Measurements from ENCODE around the gene KDM5A. TPM values are rescaled to one million over a fixed set of nuclear protein-coding genes. Genes with fewer than 3 reads are reported as not detected.
"Not testable (repeated sequence)": the region's sequence is repeated elsewhere in the genome, so short reads cannot be mapped to it uniquely, and the experiment has no call there.

KDM5A gene
- total and polyA plus RNA-seq, 11 donors: 4.7 to 55.6 (median 31.2) TPM

- peaks cover 7 to 39% (median 28%) of the 10 kb centered on the region in 12 donors for H3K4me1 ChIP-seq
- ATAC-seq: peak in 3 of 4 donors; percentile 21 to 35 (median 35)
- intact Hi-C loops (cut with DNase I): no loop called here
- peak overlapping the region; percentile 52 to 91 (median 78) for H3K4me3 ChIP-seq
- whole genome bisulfite sequencing, 4 donors: 0 to 2% (median 1%) methylated on average over 23 to 35 of the region's 35 CpGs
- no peaks in the 10 kb centered on the region for H3K9me3 ChIP-seq
- no peak for TF ChIP-seq CTCF (IDR thresholded peaks at IDR 0.05)
- no peak for TF ChIP-seq POLR2A (IDR thresholded peaks at IDR 0.05)
- peaks cover 0 to 27% (median 16%) of the 10 kb centered on the region in 9 donors for H3K36me3 ChIP-seq
- H3K27ac ChIP-seq: peak overlapping the region; percentile 59 to 96 (median 92)
- H3K27me3 ChIP-seq: no peaks in the 10 kb centered on the region
- DNase-seq: peak in 1 of 5 donors; percentile 66
Observed at GRCh38 chr12:388541-389141, 479 bp downstream of the KDM5A start.

GRCh38 chr12:388012-388411 is 1.1 kb downstream of the KDM5A start:
- H3K4me1 ChIP-seq: peaks cover 7 to 39% (median 28%) of the 10 kb centered on the region in 12 donors
- H3K9me3 ChIP-seq: no peaks in the 10 kb centered on the region
- no peak for ATAC-seq
- peaks cover 0 to 33% (median 22%) of the 10 kb centered on the region in 9 donors for H3K36me3 ChIP-seq
- TF ChIP-seq CTCF (IDR thresholded peaks at IDR 0.05) (no peak), POLR2A (IDR thresholded peaks at IDR 0.05) (no peak)
- WGBS, 4 donors: 0 to 1% (median 0%) methylated on average over 2 of the region's 2 CpGs
- no peak for DNase-seq
- no peaks in the 10 kb centered on the region for H3K27me3 ChIP-seq
- peak overlapping the region in 11 of 12 donors; percentile 84 to 96 (median 92) for H3K27ac ChIP-seq
- peak overlapping the region; percentile 52 to 91 (median 78) for H3K4me3 ChIP-seq
- intact Hi-C loops (cut with DNase I): no loop called here

- ATAC-seq (no peak), DNase-seq (no peak)
- no peak for TF ChIP-seq POLR2A (IDR thresholded peaks at IDR 0.05)
- TF ChIP-seq CTCF (IDR thresholded peaks at IDR 0.05): no peak
- intact Hi-C loops (cut with DNase I): no loop called here
- Histone ChIP-seq H3K4me3 (peak overlapping the region in 7 of 12 donors; percentile 73 to 91 (median 83)), H3K9me3 (no peaks in the 10 kb centered on the region), H3K27me3 (no peaks in the 10 kb centered on the region), H3K36me3 (peaks cover 0 to 47% (median 35%) of the 10 kb centered on the region in 9 donors), H3K4me1 (peaks cover 7 to 39% (median 28%) of the 10 kb centered on the region in 12 donors), H3K27ac (no peak overlapping the region)
- WGBS, 4 donors: 62 to 66% (median 63%) methylated on average over 4 of the region's 4 CpGs
Observed at GRCh38 chr12:386651-387050, 2.5 kb downstream of the KDM5A start.

- H3K27me3 ChIP-seq; H3K27ac ChIP-seq; DNase-seq; intact Hi-C loops (cut with DNase I); H3K4me1 ChIP-seq; H3K4me3 ChIP-seq; ATAC-seq: not testable (repeated sequence)
- peaks cover 0 to 21% (median 0%) of the 10 kb centered on the region in 12 donors for H3K9me3 ChIP-seq
- peaks cover 0 to 69% (median 63%) of the 10 kb centered on the region in 9 donors for H3K36me3 ChIP-seq
- 93 to 99% (median 98%) methylated on average over 5 of the region's 5 CpGs for WGBS, 4 donors
Observed at GRCh38 chr12:370739-371485, 18.2 kb downstream of the KDM5A start.

Measured in heart left ventricle (tissue), 16 donors.